Stimulated activated CD4-positive, alpha-beta T cell treated with anti-CD3 and anti-CD28 coated beads, Interleukin-1b, Interleukin-23, amount 100 ng/mL, for 4 hours (primary cell): Measurements from ENCODE around the gene MKNK1.

Experiments
- DNase-seq, 2 donors: peaks; one replicate each; pipeline ENCODE4 v3.0.0-alpha.2; 2020; ENCODE audit warnings: low read depth in 2 of 2

Gene MKNK1

DNA sequence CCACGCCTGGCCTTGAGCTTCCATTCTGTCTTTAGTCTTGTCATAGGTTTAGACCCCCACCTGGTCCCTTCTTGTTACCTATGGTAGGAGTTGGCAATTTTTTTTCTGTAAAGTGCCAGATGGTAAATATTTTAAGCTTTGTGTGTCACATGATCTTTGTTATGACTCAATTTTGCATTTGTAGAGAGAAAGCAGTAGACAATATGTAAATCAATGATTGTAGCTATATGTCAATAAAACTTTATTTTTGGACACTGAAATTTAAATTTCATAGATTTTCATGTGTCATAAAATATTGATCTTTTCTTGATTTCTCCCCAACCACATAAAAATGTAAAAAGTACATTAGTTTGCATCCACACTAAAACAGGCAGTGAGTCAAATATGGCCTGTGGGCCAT, 8.0 kb downstream of the MKNK1 start:
- no peak for DNase-seq

DNA sequence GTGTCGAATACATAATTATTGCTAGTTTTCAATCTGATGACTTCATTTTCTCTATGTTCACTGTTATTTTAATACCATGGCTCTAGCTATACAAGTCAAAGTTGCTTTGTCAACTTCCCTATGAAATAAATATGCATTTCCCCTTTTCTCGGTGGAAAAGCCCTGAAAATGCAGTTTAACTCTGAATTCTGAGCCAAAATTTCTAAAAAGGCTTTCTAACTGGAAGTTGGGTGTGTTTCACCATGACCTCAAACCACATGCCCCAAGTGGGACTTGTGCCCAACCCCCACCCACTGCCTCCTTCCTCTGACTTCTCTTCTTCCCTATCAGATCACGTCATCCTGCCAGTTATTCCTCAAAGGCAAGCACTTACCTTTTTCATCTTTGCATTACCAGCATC, 8.9 kb downstream of the MKNK1 start:
- no peak for DNase-seq

DNA sequence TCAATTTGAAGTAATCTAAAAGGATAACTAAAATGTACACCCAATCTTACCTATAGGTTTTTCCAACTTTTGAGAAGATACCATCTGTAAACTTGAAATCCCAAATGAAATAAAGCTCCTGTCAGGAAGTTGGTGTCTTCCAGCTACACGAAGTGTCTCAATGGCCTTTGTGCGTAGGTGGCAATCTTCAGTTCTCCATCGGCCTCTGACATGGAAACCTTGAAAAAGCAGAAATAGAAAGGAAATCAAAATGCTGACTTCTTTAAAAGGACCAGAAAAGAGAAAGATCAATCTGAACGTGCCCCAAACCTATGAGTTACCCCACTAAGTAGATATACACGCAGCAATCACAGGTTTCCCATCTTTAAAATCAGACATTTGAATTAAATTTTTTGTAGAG, 10.0 kb downstream of the MKNK1 start:
- no peak for DNase-seq

DNA sequence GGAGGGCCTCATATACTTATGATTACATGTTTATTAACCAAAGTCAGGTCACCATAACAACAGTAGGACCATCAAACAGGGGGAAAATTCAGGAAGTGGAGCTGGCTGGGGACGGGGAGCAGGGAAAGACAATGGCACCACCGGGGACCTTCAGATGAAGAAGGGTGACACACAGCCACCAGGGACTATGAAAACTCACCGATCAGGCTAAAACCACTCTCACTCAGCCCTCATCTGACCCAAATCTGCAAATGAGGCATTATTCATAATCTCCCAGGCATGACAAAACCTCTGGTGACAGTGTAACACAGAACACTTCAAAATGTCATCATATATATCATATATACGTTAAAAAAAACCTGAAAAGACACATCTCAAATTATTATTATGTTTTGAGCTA, 11.2 kb downstream of the MKNK1 start:
- no peak for DNase-seq

DNA sequence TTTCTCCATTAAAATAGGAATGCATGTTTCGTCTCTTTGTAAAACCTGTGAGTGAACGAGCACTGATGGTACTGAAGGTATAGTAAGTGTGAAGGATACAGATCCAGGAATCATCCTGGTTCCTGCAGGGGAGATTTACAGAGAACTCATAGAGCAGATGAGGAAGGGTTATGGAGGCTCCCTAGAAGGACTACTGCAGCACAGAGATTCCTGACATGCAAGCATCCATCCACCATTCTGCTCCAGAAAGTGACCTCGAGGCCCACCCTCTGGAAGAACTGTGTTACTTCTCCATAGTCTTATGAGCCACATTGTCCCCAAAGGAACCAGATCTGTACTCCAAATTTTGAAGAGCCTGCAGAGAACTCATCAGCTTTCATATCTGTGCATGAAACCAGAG, 14.5 kb downstream of the MKNK1 start:
- DNase-seq: no peak

DNA sequence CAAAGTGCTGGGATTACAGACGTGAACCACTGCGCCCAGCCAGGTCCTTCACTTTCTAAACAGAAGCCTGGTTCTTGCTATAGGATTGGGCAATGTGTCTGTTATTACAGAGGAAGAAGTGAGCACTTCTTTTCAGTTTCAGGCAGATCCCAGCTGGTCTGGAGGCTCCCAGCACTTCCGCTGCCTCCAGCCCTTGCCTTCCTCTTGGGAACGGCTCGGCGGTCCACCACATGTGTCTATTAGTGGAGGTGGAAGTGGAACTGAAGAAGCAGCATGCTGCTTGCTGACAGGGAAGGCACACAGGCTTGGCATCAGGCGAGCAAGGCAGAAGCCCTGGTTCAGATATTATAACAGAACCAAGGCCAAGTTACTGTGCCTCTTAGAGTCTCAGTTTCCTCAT, 17.0 kb downstream of the MKNK1 start:
- no peak for DNase-seq

DNA sequence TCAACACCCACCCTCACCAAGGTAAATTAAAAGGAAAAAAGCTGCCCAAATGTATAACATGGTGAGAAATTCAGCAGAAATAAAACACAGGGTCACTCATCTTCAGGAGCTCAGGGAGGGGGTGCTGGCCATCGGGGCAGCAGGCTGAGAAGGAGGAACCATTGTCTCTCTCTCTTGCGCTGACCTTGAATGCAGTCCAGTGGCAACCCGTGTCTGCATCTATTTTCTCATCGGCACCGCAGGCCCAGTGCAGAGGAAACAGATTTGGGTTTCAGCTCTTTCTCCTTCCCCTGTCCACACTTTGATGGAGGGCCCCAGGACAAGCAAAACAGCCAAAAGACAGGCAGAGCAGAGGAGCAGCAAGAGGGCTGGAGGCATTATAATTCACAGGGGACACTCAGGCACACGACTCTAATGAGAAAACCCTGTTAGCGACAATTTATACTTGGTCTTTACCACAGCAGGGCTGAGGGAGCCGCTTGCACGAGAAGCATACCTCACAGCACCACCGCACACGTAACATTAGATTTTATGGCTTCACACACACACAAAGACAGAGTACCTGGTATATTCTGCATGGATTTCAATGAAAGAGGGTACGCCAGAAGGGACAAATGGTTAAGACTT, 18.6 kb downstream of the MKNK1 start:
- DNase-seq: no peak

DNA sequence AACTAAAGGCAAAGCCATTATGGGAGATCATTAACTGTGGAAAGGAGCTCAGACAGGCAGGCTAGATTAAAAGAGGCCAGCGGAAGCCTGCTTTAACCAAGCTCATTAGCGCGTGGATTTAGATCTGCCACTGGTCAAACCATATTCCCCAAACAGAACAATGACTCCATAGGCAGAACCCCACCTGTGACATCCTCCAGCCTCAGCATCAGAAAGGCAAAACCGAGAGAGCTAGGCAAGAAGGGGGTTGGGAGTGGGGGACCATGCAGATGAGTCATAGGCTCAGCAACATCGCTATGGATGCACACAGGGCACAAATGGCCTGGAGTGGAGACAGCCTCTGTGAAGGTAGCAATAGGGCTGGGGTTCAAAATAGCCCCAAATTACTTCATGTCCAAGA, 20.6 kb downstream of the MKNK1 start:
- no peak for DNase-seq

DNA sequence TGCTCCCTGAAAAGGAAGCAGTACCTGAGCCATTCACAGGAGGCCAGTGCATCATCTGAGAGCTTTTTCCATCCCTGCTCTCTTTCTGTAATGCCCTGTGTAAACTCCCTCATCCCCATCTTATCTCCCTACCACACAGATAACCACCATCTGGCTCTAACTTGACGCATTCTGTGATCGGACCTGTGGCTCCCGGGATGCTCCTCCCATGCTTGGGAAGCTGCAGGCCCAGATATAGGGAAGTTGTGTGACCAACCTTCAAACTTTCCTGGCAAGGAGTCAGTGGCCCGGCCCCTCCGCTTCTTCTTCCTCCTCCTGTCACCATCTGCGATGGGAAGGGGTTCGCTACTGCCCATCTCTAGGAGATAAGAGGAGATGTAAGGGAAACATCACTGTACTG, 21.1 kb downstream of the MKNK1 start:
- DNase-seq: no peak

DNA sequence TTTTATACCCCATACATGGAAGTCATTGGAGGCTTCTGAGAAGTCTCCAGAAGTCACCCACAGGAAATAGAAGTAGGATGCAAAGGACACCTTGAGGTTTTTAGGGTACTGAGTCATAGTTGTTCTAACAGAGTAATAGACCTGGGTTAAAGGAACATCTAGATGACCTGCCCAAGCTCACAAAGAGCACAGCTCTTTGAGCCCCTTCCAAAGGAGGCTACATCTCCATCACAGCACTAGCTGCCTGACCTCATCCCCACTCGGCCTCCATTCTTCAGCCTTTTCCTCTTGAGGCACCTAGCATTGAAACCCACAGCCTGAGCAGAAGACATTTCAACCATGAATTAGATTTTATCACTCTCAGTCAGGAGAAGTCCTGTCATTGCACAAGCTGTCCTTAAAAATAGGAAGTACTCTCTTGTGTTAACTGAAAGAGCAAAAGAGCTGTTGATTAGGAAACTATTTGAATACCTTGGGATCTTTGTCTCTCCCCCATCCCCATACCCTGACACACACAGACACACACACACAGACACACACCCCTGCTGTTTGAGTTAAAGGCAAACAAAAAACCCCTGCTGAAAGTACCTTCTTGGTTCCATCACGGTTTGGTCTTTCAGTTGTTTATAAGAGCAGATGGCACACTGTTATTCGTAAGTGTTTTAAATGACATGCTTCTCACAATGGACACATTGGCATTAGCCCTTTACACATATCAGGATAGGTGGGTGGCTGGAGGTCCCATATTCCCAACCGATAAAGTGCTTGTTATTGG, 22.2 kb downstream of the MKNK1 start:
- DNase-seq: peak in 1 of 2 donors; percentile 10

DNA sequence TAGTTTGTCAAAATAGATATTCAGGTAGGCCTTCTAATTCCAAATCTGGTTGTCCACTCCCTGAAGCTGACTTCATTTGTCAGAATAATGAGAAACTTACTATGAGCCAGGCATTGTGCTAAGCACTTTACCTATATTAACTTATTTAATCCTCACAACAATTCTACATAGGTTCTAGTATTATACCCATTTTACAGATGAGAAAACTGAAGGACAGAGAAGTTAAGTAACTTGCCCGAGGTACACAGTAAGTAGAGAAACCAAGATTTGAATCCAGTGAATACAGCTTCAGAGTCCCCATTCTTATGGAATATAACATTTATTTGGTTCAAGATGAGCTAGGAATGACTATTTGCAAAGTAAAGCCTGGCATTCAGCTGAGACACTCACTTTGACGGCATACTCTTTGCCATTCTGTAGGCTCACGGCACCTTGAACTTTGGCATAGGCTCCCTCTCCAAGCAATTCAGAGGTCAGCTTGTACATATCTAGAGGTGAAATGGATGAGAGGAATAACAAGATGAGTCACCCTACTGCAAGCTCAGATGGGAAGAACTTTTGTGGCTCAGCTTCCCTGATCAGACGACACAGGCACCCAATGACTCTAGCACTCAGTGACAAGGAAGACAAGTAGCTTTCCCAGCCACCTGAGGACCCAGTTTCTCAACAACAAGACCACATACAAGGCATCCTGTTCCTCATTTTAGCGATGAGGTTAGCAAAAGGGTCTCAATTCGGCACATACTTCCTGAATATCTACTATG, 23.7 kb downstream of the MKNK1 start:
- no peak for DNase-seq

DNA sequence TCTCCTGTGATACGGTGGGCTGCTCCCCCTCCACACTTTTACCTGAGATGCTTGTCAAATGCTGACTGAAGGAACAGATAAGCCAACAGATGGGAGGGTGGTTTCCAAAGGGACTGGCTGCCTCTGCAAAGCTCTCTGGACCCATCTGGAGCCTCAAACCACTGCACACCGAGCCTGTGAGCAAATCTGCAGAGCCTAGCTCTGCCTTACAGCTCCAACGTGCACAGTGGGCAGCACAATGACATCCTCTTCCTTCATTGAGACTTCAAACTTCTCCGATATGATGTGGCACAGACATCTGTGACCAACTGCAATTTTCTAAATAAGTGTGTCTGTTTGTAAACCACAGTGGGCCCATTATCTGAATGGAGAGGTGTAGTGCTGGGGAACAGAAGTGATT, 26.4 kb downstream of the MKNK1 start:
- no peak for DNase-seq

DNA sequence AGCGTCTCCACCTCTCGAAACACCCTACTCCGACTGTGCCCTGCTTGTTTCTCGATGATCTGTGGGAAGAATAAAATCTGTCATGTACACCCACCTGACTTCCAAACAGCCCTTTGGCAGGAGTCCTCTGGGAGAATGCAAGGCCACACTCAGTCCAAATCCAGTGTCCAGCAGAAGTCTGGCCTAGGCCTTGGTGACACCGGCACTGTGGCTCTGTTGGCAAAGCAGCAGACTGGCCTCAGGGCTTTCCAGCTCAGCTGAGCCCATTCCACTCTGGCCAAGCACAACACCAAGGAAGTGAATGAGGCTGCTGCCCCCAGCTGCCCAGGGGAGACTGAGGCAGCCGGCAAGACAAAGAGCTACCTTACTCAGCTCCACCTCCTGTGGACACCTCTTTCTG, 27.5 kb downstream of the MKNK1 start:
- no peak for DNase-seq

DNA sequence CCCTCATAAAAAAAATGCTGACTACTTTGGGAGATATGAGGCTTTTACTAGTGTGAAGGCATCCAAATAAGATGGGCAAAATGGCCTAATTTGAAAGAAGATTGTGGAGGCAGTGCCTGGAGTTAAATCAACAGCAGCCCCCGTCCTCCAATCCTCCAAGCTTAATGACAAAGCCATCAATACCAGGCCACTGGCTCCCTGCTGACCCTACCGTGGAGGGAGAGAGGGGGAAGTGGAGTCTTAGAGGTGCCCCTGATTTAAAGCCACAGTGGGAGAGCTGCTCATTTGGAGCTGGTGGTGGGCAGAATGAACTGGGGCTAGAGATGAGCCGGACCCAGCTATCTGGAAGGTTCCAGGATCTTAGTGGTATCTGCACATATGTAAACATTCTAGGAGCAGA, 28.3 kb downstream of the MKNK1 start:
- no peak for DNase-seq

DNA sequence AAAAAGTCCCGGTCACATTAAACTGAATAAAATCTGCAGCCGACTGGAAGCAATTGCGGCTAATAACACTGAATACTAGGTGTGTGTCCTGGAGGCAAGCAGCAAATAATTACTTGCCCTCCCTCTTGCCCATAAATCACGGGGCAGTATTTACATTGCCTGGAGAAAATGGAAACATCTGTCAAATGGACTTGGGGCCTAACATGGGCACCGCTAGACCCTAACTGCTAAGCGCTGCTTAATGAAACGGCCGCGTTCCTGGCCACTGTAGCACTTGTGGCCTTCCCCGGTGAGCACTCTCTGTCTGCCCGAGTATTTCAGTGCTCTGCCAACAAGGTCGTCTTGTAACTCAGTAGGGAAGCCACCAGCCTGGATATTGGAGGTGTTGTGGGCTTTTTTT, 28.8 kb downstream of the MKNK1 start:
- no peak for DNase-seq

DNA sequence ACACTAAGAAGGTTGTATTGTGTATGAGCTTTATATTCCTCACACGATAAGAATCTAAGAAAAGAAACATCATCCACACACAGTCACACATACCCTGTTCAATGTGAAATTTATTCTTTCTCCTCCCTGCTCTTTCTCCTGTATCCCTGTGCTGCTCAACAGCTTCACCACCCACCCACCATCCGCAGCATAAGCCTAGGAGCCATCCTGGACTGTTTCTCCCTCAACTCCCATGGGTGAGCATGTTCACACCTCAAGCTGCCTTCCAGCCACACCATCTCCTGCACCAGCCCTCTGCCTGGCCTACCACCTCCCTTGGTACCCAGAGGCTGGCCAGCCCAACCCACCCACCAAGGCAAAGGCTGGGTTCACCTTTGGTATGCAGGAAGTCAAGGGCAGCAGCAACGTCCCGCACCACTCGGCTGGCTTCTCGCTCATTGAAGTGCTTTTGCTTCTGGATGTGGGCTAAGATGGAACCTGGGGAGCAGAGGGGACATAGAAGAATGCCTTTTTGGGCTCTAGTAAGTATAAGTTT, 32.3 kb downstream of the MKNK1 start:
- no peak for DNase-seq

DNA sequence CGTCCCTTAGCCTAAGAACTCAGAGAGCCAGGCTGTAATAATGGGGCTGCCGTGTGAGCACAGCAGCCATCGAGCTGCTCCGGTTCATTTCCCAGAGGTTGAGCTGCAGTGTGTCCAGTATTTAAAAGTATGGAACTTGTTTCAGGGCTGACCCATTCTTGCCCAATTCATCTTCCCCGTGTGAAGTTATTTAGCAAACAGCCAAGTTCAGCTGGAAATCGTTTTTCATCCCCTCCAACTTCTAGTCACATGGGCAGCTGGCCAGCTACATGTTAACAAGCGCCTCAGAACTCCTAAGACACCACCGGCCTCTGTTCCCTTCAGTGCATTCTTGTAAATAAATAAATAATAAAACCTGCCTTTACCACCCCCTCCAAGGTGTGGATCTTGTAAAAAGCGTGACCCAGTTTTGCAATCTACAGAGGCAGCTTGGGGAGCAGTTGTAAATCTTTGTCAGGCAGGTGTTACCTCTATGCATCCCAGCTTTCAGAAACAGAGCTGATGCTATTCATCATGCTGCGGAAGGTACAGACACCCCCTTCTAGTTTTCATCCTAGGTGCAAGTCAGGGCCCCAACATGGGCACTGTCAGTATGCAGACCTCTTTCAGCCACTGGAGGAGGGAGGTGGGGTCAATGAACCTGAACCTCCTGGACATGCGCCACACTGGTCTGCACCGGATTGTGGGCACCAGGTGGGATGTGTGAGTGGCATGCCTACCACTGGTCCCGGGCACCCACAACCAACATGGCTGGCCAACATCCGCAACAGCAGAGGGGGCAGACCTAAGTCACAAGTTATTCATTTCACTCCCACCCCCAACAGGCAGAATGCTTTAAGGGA, 34.0 kb downstream of the MKNK1 start:
- DNase-seq: no peak

DNA sequence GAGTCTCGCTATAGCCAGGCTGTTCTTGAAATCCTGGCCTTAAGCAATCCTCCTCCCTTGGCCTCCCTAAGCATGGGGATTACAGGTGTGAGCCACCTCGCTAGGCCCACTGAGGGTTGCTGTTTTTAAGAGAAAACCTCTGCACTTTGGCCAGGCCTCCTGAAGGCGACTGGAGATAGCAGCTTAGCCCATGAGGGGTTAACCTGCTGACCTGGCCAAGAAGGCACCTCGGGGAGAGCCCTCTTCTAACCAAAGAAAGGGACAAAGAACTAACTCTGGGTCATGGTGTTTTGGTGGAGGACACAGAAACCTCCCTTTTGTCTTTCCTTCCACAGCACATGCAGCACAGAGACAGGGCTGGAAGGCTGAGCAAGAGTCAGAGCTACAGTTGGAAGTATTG, 35.0 kb downstream of the MKNK1 start:
- no peak for DNase-seq

DNA sequence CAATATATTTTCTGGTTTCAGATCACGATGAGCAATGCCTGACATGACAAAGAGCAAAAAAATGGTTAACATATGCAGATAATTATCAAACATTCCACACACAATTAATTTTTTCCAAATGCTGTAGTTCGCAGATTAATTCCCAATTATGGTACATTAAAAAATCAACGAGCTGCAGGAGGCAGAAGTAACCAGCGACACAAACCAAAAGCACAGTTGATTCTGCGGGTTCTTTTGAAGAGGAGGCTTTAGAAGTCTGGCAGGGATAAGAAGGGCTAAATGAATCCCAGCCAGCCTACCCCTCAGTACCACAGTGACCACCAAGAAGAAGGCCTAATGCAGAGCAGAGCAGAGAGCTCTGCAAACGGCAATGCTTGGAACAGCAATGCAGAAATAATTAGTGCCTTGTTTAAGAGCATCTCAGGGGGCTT, 35.6 kb downstream of the MKNK1 start:
- DNase-seq: no peak

DNA sequence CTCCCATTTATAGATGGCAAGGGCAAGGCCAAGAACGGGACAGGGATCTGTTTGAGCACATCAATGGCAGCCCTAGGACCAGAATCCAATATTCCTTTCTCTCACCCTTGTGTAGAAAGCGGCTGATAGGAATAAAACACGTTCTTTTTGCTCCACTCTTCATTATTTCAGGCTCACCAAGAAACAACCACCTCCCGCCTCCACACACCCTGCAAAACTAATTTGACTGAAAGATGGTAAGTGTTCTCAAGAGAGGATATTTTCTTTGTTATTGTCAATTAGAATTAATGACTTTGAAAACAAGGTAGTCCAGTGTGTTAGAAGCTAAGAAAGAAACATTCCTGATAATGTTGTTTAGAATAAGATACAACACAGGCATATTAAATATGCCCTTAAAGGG, 40.7 kb downstream of the MKNK1 start:
- no peak for DNase-seq

DNA sequence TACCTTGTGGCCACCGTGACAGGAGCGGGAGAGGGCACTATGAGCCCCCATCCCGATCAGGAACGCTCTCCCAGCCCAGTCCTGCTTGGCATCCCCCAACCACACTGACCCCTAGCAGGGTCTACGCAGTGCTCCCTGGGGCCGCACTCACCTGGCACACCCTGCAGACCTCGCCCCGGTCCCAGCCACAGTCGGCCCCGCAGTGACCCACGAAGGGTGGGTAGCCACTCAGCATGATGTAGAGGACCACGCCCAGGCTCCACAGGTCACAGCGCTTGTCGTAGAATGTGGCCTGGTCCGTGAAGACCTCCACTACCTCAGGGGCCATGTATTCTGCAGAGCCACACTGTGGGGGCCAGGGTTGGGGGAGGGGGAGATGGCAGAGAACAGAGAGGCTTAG, 41.6 kb downstream of the MKNK1 start:
- no peak for DNase-seq

DNA sequence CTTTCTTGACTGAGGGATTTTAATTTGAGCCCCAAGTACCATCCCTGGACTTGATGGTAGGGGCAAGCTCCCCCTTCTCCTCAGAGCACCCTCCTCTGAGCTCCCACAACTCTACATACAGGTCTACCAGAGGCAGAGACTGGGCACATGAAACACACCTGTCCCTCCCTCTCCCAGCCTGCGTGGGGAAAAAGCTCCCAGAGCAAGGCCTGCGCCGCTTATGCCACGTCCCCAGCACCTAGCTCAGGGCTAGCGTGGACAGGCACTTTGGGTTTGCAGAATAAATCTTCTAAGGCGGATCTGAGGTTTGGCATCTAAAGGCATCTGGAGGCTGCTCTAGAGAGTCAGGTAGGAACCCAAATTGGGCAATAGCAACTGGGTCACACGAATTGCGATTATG, 45.1 kb downstream of the MKNK1 start:
- DNase-seq: no peak
